K562 (cell line): ENCODE results near the gene ADAM15. TPM values are rescaled to one million over a fixed set of nuclear protein-coding genes. Genes with fewer than 3 reads are reported as not detected.

Experiments used
- EWSR1 ChIP-seq: fragments of 450-650 bp; IDR thresholded peaks from 2 replicates; pipeline ENCODE4 v1.6.1; 2018; ENCODE audit warnings: borderline replicate concordance, mild to moderate bottlenecking, low read depth, moderate library complexity; ENCODE audit not compliant: partially characterized antibody
- HNRNPH1 ChIP-seq: fragments of 200-400 bp; formaldehyde crosslinking; optimal IDR thresholded peaks from 2 replicates; pipeline ENCODE3; 2017; ENCODE audit warnings: low read depth, mild to moderate bottlenecking, low read length, moderate library complexity
- PTRF ChIP-seq: fragments of 450-650 bp; IDR thresholded peaks from 2 replicates; pipeline ENCODE4 v1.6.1; 2016; ENCODE audit warnings: mild to moderate bottlenecking, missing genetic modification characterization, missing compliant biosample characterization
- PURB ChIP-seq: sonication (generic); formaldehyde crosslinking; IDR thresholded peaks from 2 replicates; pipeline ENCODE4 v1.9.0; 2021; ENCODE audit warnings: low read depth, mild to moderate bottlenecking, missing genetic modification reagents
- SRSF9 ChIP-seq: fragments of 200-400 bp; formaldehyde crosslinking; IDR thresholded peaks from 2 replicates; pipeline ENCODE4 v1.6.1; 2017; ENCODE audit warnings: low read depth, low read length, borderline replicate concordance
- ZNF24 ChIP-seq: fragments of 450-650 bp; IDR thresholded peaks from 2 replicates; pipeline ENCODE4 v1.6.1; 2016
- polyA plus RNA-seq, 8 experiments: library from polyadenylated mRNA; depleted of rRNA in 4 of 8; stranded (reverse) in 5 of 8; unstranded in 3 of 8; fragments of >200 nt; fragmentation: Nextera tagmentation in 2 of 8; fragmentation: Illumina TruSeq in 1 of 8; extraction: Ambion mirVana in 2 of 8; extraction: Trizol in 1 of 8; gene quantifications; 2 replicates each; pipeline versions ENCODE4 v1.2.1 to v1.2.3, GENCODE V29; 2011 to 2014; ENCODE audit warnings: inconsistent platforms in 1 of 8, missing spikeins in 1 of 8
- total RNA-seq, 7 experiments: library from RNA; depleted of rRNA in 6 of 7; stranded (reverse); fragments of >200 nt in 6 of 7; fragmentation: Illumina TruSeq in 2 of 7; extraction: Trizol in 2 of 7; gene quantifications; 2 replicates each; pipeline versions ENCODE4 v1.2.1 to v1.2.3, GENCODE V29; 2011 to 2021; ENCODE audit warnings: low replicate concordance in 1 of 7
- TF ChIP-seq, protein P1 (sequence below), 2 experiments: fragments of 450-650 bp; IDR thresholded peaks; 2 replicates each; pipeline ENCODE4 v1.6.1; 2018; ENCODE audit warnings: mild to moderate bottlenecking in 2 of 2, low read depth in 1 of 2; ENCODE audit not compliant: partially characterized antibody in 2 of 2
- TF ChIP-seq, protein P2 (sequence below): fragments of 200-400 bp; formaldehyde crosslinking; IDR thresholded peaks from 2 replicates; pipeline ENCODE4 v1.6.1; 2017; ENCODE audit warnings: mild to moderate bottlenecking, low read depth, low read length, moderate library complexity

The ADAM15 gene
- total and polyA plus RNA-seq, 9 of the 15 experiments (the other 6 are each of a cell fraction or from before 2014, with no cell fraction given), result 0.69 to 72.3 (median 32.8) TPM

DNA sequence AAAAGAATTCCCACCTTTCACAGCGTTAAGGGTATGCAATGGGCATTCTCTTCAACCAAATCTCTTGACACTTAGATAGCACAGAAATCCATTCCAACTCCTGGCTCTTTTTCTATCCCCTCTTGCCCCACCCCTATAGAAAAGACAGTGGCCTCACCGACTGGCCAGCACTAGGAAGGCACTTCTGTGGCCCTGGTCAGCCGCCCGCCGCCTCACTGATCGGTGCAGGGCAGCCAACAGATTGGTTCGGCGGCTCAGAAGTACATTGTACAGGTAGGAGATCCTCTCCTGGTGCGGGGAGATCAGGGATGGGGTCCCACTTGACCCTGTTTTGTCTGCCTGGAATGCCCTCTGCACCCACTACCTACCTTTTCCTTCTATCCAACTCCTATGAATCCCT lies 26.8 kb upstream of the ADAM15 start (continued):
- TF ChIP-seq EWSR1, result no peak
- TF ChIP-seq, protein P1, sequence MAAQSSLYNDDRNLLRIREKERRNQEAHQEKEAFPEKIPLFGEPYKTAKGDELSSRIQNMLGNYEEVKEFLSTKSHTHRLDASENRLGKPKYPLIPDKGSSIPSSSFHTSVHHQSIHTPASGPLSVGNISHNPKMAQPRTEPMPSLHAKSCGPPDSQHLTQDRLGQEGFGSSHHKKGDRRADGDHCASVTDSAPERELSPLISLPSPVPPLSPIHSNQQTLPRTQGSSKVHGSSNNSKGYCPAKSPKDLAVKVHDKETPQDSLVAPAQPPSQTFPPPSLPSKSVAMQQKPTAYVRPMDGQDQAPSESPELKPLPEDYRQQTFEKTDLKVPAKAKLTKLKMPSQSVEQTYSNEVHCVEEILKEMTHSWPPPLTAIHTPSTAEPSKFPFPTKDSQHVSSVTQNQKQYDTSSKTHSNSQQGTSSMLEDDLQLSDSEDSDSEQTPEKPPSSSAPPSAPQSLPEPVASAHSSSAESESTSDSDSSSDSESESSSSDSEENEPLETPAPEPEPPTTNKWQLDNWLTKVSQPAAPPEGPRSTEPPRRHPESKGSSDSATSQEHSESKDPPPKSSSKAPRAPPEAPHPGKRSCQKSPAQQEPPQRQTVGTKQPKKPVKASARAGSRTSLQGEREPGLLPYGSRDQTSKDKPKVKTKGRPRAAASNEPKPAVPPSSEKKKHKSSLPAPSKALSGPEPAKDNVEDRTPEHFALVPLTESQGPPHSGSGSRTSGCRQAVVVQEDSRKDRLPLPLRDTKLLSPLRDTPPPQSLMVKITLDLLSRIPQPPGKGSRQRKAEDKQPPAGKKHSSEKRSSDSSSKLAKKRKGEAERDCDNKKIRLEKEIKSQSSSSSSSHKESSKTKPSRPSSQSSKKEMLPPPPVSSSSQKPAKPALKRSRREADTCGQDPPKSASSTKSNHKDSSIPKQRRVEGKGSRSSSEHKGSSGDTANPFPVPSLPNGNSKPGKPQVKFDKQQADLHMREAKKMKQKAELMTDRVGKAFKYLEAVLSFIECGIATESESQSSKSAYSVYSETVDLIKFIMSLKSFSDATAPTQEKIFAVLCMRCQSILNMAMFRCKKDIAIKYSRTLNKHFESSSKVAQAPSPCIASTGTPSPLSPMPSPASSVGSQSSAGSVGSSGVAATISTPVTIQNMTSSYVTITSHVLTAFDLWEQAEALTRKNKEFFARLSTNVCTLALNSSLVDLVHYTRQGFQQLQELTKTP (IDR thresholded peaks at IDR 0.05; ENCODE audit: low read depth in 1 of 2, partially characterized antibody in 2 of 2), result no peak
- no peak for TF ChIP-seq ZNF24
- TF ChIP-seq SRSF9, result no peak
- TF ChIP-seq, protein P2, sequence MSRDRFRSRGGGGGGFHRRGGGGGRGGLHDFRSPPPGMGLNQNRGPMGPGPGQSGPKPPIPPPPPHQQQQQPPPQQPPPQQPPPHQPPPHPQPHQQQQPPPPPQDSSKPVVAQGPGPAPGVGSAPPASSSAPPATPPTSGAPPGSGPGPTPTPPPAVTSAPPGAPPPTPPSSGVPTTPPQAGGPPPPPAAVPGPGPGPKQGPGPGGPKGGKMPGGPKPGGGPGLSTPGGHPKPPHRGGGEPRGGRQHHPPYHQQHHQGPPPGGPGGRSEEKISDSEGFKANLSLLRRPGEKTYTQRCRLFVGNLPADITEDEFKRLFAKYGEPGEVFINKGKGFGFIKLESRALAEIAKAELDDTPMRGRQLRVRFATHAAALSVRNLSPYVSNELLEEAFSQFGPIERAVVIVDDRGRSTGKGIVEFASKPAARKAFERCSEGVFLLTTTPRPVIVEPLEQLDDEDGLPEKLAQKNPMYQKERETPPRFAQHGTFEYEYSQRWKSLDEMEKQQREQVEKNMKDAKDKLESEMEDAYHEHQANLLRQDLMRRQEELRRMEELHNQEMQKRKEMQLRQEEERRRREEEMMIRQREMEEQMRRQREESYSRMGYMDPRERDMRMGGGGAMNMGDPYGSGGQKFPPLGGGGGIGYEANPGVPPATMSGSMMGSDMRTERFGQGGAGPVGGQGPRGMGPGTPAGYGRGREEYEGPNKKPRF, result no peak
- TF ChIP-seq PTRF (tag), result no peak
- no peak for TF ChIP-seq PURB (CRISPR knock-in tag)
- TF ChIP-seq HNRNPH1, result no peak
